MM.1S (cell line): ENCODE data around the gene LSAMP.

ENCODE experiments used
- DNase-seq: peaks from one replicate; pipeline ENCODE4 v3.0.0-alpha.2; 2015
- H2AFZ ChIP-seq: fragments of 300-600 bp; sonication (generic); 2 replicates; pipeline ENCODE4 v1.6.0; 2016; ENCODE audit warnings: antibody characterized with exemption, low read length
- H3F3A ChIP-seq: fragments of 300-600 bp; sonication (generic); 2 replicates; pipeline ENCODE4 v1.6.1; 2016; ENCODE audit warnings: mild to moderate bottlenecking, antibody characterized with exemption, low read length, moderate library complexity, mixed read lengths; ENCODE audit not compliant: insufficient read depth
- H3K27ac ChIP-seq: fragments of 300-600 bp; sonication (generic); 2 replicates; pipeline ENCODE4 v1.5.1; 2016; ENCODE audit warnings: mild to moderate bottlenecking, low read length
- H3K27me3 ChIP-seq: fragments of 300-600 bp; sonication (generic); replicated peaks from 2 replicates; pipeline ENCODE4 v1.6.0; 2016; ENCODE audit warnings: low read length; ENCODE audit not compliant: insufficient read depth
- H3K36me3 ChIP-seq: fragments of 300-600 bp; sonication (generic); replicated peaks from 2 replicates; pipeline ENCODE4 v1.6.1; 2016; ENCODE audit warnings: mild to moderate bottlenecking, low read length, mixed read lengths; ENCODE audit not compliant: insufficient read depth
- H3K4me1 ChIP-seq: fragments of 300-600 bp; sonication (generic); 2 replicates; pipeline ENCODE4 v1.6.1; 2016; ENCODE audit warnings: low read length, mixed read lengths
- H3K4me2 ChIP-seq: fragments of 300-600 bp; sonication (generic); 2 replicates; pipeline ENCODE4 v1.6.0; 2016; ENCODE audit warnings: low read depth, low read length
- H3K4me3 ChIP-seq: fragments of 300-600 bp; sonication (generic); 2 replicates; pipeline ENCODE4 v1.5.1; 2016; ENCODE audit warnings: low read length, mixed read lengths
- H3K79me2 ChIP-seq: fragments of 300-600 bp; sonication (generic); 2 replicates; pipeline ENCODE4 v1.6.1; 2016; ENCODE audit warnings: mixed run types, low read length, mixed read lengths
- H3K9ac ChIP-seq: fragments of 300-600 bp; sonication (generic); 2 replicates; pipeline ENCODE4 v1.6.1; 2016; ENCODE audit warnings: low read length, mixed read lengths
- H3K9me2 ChIP-seq: fragments of 300-600 bp; sonication (generic); replicated peaks from 2 replicates; pipeline ENCODE4 v1.6.1; 2016; ENCODE audit warnings: mild to moderate bottlenecking, low read length, mixed read lengths; ENCODE audit not compliant: insufficient read depth
- H3K9me3 ChIP-seq: fragments of 300-600 bp; sonication (generic); replicated peaks from 2 replicates; pipeline ENCODE4 v1.6.1; 2016; ENCODE audit warnings: mild to moderate bottlenecking, low read length, mixed read lengths; ENCODE audit not compliant: insufficient read depth
- H4K20me1 ChIP-seq: fragments of 300-600 bp; sonication (generic); 2 replicates; pipeline ENCODE4 v1.6.1; 2016; ENCODE audit warnings: mild to moderate bottlenecking, low read length, moderate library complexity, mixed read lengths; ENCODE audit not compliant: insufficient read depth
- CTCF ChIP-seq: fragments of 300-600 bp; sonication (generic); IDR thresholded peaks from 2 replicates; pipeline ENCODE4 v1.5.1; 2016; ENCODE audit warnings: antibody characterized with exemption, low read length, mixed read lengths
- EZH2 ChIP-seq: fragments of 300-600 bp; sonication (generic); optimal IDR thresholded peaks from 2 replicates; pipeline ENCODE3; 2017; ENCODE audit warnings: low read depth, mild to moderate bottlenecking, antibody characterized with exemption, low read length, mixed read lengths
- EZH2phosphoT487 ChIP-seq: fragments of 300-600 bp; sonication (generic); IDR thresholded peaks from 2 replicates; pipeline ENCODE4 v1.6.1; 2018; ENCODE audit warnings: antibody characterized with exemption, low read length

Gene LSAMP

GRCh38 chr3:116029266-116029665 lies 416.0 kb downstream of the LSAMP start:
- Histone ChIP-seq H3K4me1 (no peaks in the 10 kb centered on the region), H2AFZ (no peak overlapping the region), H3F3A (no peaks in the 10 kb centered on the region), H3K9me2 (no peaks in the 10 kb centered on the region), H3K4me3 (no peak overlapping the region), H3K9ac (no peak overlapping the region), H3K36me3 (no peaks in the 10 kb centered on the region), H3K27me3 (no peaks in the 10 kb centered on the region), H3K4me2 (no peak overlapping the region), H3K79me2 (no peaks in the 10 kb centered on the region), H4K20me1 (no peaks in the 10 kb centered on the region), H3K9me3 (no peaks in the 10 kb centered on the region), H3K27ac (no peak overlapping the region)
- DNase-seq, result no peak
- TF ChIP-seq EZH2phosphoT487 (no peak), CTCF (no peak), EZH2 (no peak)

- H3F3A ChIP-seq, result no peaks in the 10 kb centered on the region
- H3K27me3 ChIP-seq, result no peaks in the 10 kb centered on the region
- no peak for DNase-seq
- no peak for TF ChIP-seq EZH2phosphoT487
- TF ChIP-seq CTCF, result no peak
- no peak for TF ChIP-seq EZH2
- no peaks in the 10 kb centered on the region for H3K36me3 ChIP-seq
- H3K27ac ChIP-seq, result no peak overlapping the region
- no peaks in the 10 kb centered on the region for H3K9me3 ChIP-seq
- no peaks in the 10 kb centered on the region for H3K4me1 ChIP-seq
- no peak overlapping the region for H2AFZ ChIP-seq
- H3K4me2 ChIP-seq, result no peak overlapping the region
- no peaks in the 10 kb centered on the region for H4K20me1 ChIP-seq
- no peak overlapping the region for H3K4me3 ChIP-seq
- H3K9ac ChIP-seq, result no peak overlapping the region
- no peaks in the 10 kb centered on the region for H3K79me2 ChIP-seq
- H3K9me2 ChIP-seq, result no peaks in the 10 kb centered on the region
These were observed 417.1 kb downstream of the LSAMP start for GRCh38 chr3:116028157-116028556.

GRCh38 chr3:116020989-116021388 lies 424.3 kb downstream of the LSAMP start:
- Histone ChIP-seq H3K27ac (no peak overlapping the region), H3K9ac (no peak overlapping the region), H3K79me2 (no peaks in the 10 kb centered on the region), H4K20me1 (no peaks in the 10 kb centered on the region), H3K4me2 (no peak overlapping the region), H3F3A (no peaks in the 10 kb centered on the region), H3K36me3 (no peaks in the 10 kb centered on the region), H2AFZ (no peak overlapping the region), H3K9me2 (no peaks in the 10 kb centered on the region), H3K27me3 (no peaks in the 10 kb centered on the region), H3K4me3 (no peak overlapping the region), H3K4me1 (no peaks in the 10 kb centered on the region), H3K9me3 (no peaks in the 10 kb centered on the region)
- TF ChIP-seq CTCF (no peak), EZH2phosphoT487 (no peak), EZH2 (no peak)
- no peak for DNase-seq
